Right ventricle myocardium inferior (tissue), 1 donor: ENCODE data around the gene FOXK2. TPM values are rescaled to one million over a fixed set of nuclear protein-coding genes. Genes with fewer than 3 reads are reported as not detected.

Experiments used
- ATAC-seq: fragments of 200-7000 bp; cut with Tn5 transposase; one replicate; pipeline ENCODE4 v1.9.1; 2020; ENCODE audit warnings: mild to moderate bottlenecking, moderate library complexity
- DNase-seq: peaks from one replicate; pipeline ENCODE4 v3.0.0; 2021; ENCODE audit errors: missing footprints
- intact Hi-C: fragments of 100-400 bp; cut with DNase I; formaldehyde crosslinking; loops from one replicate; pipeline ENCODE4 v1.11.0; 2022
- total RNA-seq: library from RNA; stranded (reverse); fragmentation: NEBNext Ultra II Directional; extraction: Animal tissue kit (Norgen Biotek cat#: 25700); gene quantifications from one replicate; pipeline ENCODE4 v1.2.1, GENCODE V29; 2021
- donor health status: DM: no; HTN: yes; CAD: no; lungs with severe emphysema.

FOXK2 gene
- total RNA-seq, 1 donor from 2014 or later: 39.4 TPM

DNA sequence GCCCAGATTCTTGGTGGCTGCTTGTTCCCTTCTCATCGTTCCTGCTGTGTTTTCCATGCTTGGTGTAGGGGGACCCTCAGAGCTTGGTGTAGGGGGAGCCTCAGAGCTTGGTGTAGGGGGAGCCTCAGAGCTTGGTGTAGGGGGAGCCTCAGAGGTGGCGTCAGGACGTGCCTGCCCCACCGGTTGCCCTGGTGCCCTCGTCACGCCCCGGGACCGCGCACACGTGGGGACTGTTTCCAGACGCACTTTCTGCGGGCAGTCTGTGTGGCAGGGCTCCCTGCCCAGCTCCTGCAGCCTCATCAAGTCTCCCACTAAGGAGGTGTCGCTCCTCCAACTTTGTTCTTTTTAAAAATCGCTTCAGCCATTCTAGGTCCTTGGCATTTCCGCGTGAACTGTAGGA is 76.8 kb downstream of the FOXK2 start:
- ATAC-seq (no peak), DNase-seq (no peak)
- intact Hi-C loops: no loop called here

DNA sequence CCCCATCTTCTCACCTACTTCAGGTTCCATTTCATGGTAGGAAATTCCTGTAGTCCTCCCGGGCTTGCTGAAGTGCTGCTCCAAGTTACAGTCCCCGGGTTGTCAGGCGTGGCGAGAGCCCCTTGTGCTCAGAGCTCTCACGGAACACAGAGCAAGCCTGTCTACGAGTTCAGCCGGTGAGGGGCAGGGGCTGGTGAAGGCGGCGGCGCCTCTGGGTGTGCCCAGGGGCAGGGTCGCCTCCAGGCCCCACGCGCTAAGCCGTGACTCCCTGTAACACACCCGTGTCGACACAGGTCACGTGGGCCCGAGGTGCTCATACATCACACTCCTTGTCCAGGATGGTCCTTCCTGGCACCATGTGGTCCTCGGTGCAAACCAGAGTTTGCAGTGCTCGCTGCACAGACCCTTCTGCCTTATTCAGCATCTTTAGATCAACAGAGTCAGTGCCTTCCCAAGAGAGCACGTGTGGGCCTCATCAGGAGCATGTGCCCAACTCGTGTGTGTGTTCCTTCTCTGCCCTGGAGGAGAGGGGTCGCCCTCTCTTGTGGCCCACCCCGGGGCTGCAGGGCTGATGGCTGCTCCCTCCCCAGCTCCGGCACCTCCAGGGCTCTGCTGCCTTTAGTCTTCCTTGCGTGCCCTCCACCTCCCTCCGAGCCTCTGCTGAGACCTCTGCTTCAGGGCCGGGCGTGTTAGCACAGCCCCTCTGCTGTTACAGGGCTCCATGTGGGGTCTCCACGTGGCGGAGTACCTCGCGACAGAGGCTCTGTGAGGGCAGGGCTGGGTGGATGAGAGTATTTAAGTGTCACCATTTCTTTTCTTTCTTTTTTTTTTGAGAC is 77.5 kb downstream of the FOXK2 start:
- DNase-seq (no peak), ATAC-seq (no peak)
- intact Hi-C loops: no loop called here

GRCh38 chr17:82598256-82599119 is 79.0 kb downstream of the FOXK2 start:
- no peak for DNase-seq
- ATAC-seq: no peak
- intact Hi-C loops: no loop called here

DNA sequence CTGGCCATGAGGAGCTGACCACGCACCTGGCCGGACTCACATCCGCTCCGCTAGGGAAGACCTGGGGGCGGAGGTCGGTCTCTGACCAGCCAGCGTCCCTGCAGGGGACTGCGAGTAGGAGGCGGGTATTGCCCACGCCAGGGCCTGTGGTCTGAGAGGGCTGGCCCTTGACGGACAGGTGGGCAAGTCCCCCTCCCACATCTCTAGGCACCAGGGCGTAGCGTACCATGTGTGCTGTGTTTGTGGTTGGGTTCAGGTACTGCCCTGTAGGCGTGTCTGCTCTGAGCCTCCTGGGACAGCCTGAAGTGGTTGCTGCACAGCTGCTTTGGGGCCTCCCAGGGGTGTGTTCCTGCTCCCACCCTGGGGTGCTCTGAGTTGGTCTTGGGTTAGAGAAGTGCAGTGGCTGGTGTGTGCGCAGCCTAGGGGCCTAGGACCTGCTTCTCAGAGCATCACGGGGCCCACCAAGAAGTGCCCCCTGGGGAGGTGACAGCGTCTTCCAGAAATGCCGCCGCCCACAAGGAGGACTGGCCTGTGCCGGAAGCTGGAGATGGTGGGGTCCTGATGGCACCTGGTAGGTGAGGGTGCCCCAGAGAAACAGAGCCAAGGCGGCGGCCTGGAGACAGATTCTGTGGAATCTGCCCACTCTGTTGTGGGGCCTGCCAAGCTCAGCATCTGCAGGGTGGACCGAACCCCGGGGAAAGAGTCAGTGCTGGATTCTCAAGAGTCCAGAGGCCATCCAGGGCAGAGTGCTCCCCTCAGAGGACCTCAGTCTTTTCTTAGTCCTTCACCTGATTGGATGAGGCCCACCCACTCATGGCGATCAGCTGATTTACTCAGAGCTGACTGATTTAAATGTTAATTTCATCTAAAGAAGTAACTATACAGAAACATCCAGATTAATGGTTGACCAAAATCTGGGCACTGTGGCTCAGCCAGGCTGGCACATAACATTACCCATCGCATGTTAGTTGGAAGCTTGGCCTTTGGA is 80.4 kb downstream of the FOXK2 start:
- intact Hi-C loops: no loop called here
- DNase-seq: peak; percentile 56
- ATAC-seq: peak; percentile 2

DNA sequence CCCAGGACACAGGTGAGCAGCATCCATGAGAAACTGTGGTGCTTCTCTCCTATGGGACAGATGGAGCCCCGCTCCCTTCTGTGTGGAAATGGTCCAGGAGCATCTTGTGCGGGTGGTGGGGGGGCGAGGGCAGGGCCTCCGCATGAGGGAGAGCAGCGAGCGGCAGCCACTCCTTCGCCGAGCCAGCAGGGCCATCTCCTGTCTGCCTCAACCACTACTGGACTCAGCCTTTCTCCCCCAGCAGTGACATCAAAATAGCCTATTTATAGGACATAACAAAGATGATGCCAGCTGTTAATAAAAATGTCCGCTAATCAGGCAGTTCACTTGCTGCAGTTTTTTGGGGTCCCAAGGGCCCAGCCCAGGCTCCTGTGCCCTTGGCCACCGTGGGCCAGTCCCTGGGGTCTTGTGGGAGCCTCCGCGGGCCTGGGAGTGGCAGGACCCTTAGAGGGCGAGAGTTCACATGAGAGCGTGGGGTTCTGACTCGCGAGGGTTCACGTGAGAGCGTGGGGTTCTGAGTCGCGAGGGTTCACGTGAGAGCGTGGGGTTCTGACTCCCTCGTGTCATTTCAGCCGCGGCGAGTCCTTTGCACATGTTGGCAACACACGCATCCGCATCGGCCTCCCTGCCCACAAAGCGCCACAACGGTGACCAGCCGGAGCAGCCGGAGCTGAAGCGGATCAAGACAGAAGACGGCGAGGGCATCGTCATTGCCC is 81.4 kb downstream of the FOXK2 start:
- intact Hi-C loops: no loop called here
- DNase-seq (peak; percentile 54), ATAC-seq (peak; percentile 28)

GRCh38 chr17:82601447-82602000 is 82.0 kb downstream of the FOXK2 start:
- intact Hi-C loops: no loop called here
- no peak for ATAC-seq

GRCh38 chr17:82602487-82602886 is 83.0 kb downstream of the FOXK2 start:
- intact Hi-C loops: no loop called here
- no peak for ATAC-seq

More at GRCh38 chr17:82601447-82602000, 82.0 kb downstream of the FOXK2 start:
- no peak for DNase-seq

DNA sequence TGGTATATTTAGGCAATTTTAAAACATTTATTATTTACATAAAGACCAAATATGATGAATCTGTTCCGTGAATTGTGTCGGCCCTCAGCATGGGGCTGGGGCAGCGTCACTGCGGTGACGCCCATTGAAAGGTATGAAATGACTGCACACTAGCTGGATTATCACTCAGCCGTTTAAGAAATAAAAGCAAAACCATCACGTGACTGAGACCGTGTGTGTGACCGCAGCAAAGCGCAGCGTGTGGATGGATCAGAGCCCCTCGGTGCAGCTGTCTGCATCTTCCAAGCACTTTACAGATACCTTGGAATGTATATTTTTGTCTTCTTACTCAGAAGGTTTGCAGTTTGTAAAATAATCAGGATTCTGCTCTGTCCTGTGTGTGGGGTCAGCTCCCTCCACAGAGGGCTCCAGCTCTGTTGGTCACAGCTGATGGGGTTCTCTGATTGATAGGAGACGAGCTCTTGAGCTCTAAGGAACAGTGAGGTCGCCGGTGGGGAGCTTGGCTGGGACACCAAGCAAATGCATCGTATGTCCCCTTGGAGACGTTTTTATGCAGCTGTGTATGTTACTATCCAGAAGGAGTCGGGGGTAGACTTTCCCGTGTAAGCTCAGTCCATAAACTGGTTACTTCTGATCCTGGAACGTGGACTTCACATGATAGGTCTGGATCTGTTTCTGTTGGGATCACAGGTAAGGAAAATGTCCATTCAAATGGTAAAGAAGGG is 83.6 kb downstream of the FOXK2 start:
- no peak for ATAC-seq
- intact Hi-C loops: no loop called here
- DNase-seq: no peak

More at GRCh38 chr17:82602487-82602886, 83.0 kb downstream of the FOXK2 start:
- DNase-seq: no peak

DNA sequence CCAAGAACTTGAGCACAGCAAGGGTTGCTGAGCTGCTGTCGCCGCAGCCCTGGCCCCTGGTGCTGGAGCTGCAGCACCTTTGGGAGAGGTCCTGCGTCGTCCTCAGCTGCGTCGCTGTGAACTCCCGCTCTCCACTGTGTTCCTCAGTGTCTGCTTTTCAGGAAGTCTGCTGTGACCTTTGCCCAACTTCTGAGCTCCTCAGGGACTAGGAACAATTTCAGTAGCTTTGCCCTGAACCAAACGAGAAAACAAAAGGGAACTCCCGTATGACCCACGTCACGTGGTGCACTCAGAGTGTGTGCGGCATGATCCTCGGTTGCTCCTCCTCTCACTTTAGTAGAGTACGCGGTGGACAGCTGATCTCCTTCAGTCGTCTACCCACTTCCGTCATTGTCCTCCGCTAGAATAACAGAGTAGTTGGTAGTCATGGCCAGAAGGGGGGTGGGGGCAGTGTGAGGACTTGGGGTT is 84.5 kb downstream of the FOXK2 start:
- peak; percentile 74 for DNase-seq
- ATAC-seq: peak; percentile 75
- intact Hi-C loops: no loop called here

DNA sequence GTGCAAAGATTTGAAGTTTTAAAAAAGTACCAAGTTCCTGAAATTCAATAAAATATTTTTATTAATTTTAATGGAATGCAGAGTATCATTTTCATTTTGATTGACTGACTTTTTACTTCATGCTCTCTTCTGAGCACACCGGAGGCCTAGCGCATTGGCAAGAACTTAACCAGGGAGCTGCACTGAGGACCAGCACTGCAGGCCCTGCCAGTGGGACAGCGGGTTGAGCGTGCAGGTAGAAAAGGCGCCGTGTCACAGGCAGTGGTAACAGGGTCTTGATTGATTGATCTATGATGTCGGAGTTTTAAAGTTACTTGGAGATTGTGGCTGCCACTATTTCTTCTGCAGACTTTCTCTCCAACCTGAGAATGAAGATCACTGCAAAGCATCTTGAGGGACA is 85.0 kb downstream of the FOXK2 start:
- DNase-seq: no peak
- intact Hi-C loops: no loop called here
- no peak for ATAC-seq

GRCh38 chr17:82605939-82606600 is 86.5 kb downstream of the FOXK2 start:
- ATAC-seq (no peak), DNase-seq (no peak)
- intact Hi-C loops: no loop called here

GRCh38 chr17:82608816-82609215 is 89.3 kb downstream of the FOXK2 start:
- DNase-seq (no peak), ATAC-seq (no peak)
- intact Hi-C loops: no loop called here

DNA sequence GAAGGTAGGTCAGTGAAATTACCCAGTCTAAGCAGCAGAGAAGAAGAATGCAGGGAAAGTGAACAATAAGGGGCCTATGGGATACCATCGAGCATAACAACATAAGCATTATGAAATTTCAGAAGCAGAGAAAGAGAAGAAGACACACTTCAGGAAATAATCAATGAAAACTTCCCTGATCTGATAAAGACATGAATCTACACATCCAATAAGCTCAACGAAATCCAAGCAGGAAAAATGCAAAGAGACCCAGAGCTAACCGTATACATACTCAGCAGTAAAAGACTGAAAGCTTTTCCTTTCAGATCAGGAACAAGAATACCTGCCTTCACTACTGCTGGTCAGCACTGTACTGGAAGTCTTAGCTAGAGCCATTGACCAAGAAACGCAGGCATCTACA is 90.1 kb downstream of the FOXK2 start:
- ATAC-seq (no peak), DNase-seq (no peak)
- intact Hi-C loops: no loop called here

- no peak for ATAC-seq
- no peak for DNase-seq
Measured at GRCh38 chr17:82611140-82612058, 91.9 kb downstream of the FOXK2 start.

DNA sequence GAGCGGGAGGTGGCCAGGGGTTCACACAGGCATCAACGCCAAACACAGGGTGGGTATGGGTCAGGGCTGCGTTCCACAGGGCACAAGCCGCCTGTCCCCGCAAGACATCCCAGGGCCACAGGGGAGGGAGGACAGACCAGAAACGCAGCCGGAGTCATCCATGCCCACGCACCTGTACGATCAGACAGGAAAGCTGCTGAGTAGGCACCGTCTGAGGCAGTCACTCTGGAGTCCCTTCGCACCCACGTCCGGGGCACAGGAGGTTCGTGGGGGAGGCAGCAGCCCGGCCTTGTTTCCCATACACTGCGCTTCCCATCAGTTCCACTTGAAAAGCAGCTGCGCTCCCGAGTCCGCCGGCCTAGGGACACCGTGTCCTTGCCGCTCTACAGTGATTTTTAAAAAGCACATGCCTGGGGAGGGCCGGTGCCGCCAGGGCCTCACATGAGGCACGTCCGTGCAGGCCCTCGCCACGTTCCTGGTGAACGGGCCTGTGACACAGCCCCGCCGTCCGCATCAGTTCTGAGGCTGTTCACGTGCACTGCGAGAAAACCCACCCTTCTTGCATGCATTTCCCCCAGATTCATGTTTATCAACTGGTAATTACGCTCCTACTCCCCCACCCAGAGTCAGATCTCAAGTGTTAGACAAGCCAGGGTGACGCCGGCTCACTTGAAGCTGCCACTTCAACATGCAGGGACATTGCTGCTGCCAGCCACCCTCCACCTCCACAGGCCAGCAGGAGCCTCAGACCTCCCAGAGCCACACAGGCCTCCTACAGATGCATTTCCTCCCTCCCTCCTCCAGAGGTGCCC is 94.0 kb downstream of the FOXK2 start:
- ATAC-seq: peak; percentile 66
- intact Hi-C loops: no loop called here
- no peak for DNase-seq

More at GRCh38 chr17:82611140-82612058, 91.9 kb downstream of the FOXK2 start:
- intact Hi-C loops: no loop called here
